K562 (cell line): Measurements from ENCODE around the gene SRSF1. TPM values are rescaled to one million over a fixed set of nuclear protein-coding genes. Genes with fewer than 3 reads are reported as not detected.

Experiments used
- ATAC-seq: fragments of 200-7000 bp; cut with Tn5 transposase; 3 replicates; pipeline ENCODE4 v1.9.1; 2020; ENCODE audit warnings: moderate library complexity
- BruUV-seq: library from RNA; stranded (reverse); fragments of 400-500 nt; replicated peaks from 2 replicates; lab custom pipeline; 2021; lab: Mats Ljungman, UMichigan
- CTCF ChIA-PET: fragments of 300-600 bp; formaldehyde crosslinking; extraction: SDS; loops from one replicate; lab custom pipeline; 2021; ENCODE audit warnings: low intra/inter-chr PET ratio; lab: Yijun Ruan, JAX
- POLR2A ChIA-PET: fragments of 300-600, 350-650 bp; sonication (Branson Sonifier 250); formaldehyde crosslinking; extraction: SDS; loops from one replicate; lab custom pipeline; 2021; ENCODE audit warnings: antibody characterized with exemption, inconsistent platforms; lab: Yijun Ruan, JAX
- DNase-seq, 4 experiments: peaks; one replicate each; pipeline versions ENCODE4 v3.0.0 to v3.0.0-alpha.2; 2011 to 2018; ENCODE audit warnings: low spot score in 3 of 4, mixed read lengths in 3 of 4; ENCODE audit errors: extremely low read depth in 1 of 4
- FAIRE-seq: peaks from 2 replicates; lab custom pipeline; 2011; peaks lifted over from hg19 to GRCh38; lab: Jason Lieb, UNC
- H2AFZ ChIP-seq: 2 replicates; pipeline ENCODE4 v1.6.0; 2011; ENCODE audit warnings: low read depth, low read length, control low read depth, inconsistent platforms
- H3K27ac ChIP-seq: fragments of 200-600 bp; 3 replicates; pipeline ENCODE4 v1.8.0; 2011; ENCODE audit warnings: low read depth, mild to moderate bottlenecking, control low read depth, inconsistent platforms, low read length, moderate library complexity, mixed read lengths; ENCODE audit errors: extremely low read depth
- H3K27me3 ChIP-seq, 2 experiments: fragments of 300-600 bp in 1 of 2; 2 replicates in 1 of 2; 3 replicates in 1 of 2; pipeline versions ENCODE4 v1.6.0 to v1.8.0; 2011; ENCODE audit warnings: inconsistent platforms in 2 of 2, low read length in 2 of 2, mild to moderate bottlenecking in 1 of 2, mixed read lengths in 1 of 2, moderate library complexity in 1 of 2; ENCODE audit not compliant: control insufficient read depth in 2 of 2, insufficient read depth in 2 of 2
- H3K36me3 ChIP-seq: fragments of 300-600 bp; 3 replicates; pipeline ENCODE4 v1.8.0; 2011; ENCODE audit warnings: mild to moderate bottlenecking, low read length, inconsistent platforms; ENCODE audit not compliant: control insufficient read depth, insufficient read depth
- H3K4me1 ChIP-seq, 2 experiments: fragments of 200-600 bp in 1 of 2; replicated peaks in 1 of 2; 2 replicates in 1 of 2; 3 replicates in 1 of 2; pipeline versions ENCODE4 v1.5.1 to v1.8.0; 2011; ENCODE audit warnings: inconsistent platforms in 2 of 2, low read length in 2 of 2, mild to moderate bottlenecking in 1 of 2, mixed read lengths in 1 of 2, moderate library complexity in 1 of 2; ENCODE audit not compliant: control insufficient read depth in 2 of 2, insufficient read depth in 2 of 2
- H3K4me2 ChIP-seq: 2 replicates; pipeline ENCODE4 v1.6.1; 2011; ENCODE audit warnings: low read length, control low read depth, inconsistent platforms, mixed read lengths; ENCODE audit not compliant: insufficient read depth
- H3K4me3 ChIP-seq: fragments of 200-600 bp; sonication (generic), shearing (Covaris generic); 2 replicates; pipeline ENCODE4 v1.5.1; 2016; ENCODE audit warnings: control low read depth, inconsistent platforms
- H3K79me2 ChIP-seq: fragments of 200-600 bp; 3 replicates; pipeline ENCODE4 v1.8.0; 2011; ENCODE audit warnings: low read length, inconsistent platforms; ENCODE audit not compliant: control insufficient read depth, insufficient read depth
- H3K9ac ChIP-seq, 2 experiments: 2 replicates each; pipeline versions ENCODE4 v1.6.0 to v1.6.1; 2011; ENCODE audit warnings: low read depth in 2 of 2, low read length in 2 of 2, control low read depth in 1 of 2, inconsistent platforms in 1 of 2, mild to moderate bottlenecking in 1 of 2, mixed read lengths in 1 of 2; ENCODE audit not compliant: insufficient read depth in 1 of 2
- H3K9me1 ChIP-seq: one replicate; pipeline ENCODE4 v1.6.0; 2011; ENCODE audit warnings: inconsistent platforms, mild to moderate bottlenecking, low read length, moderate library complexity; ENCODE audit not compliant: control insufficient read depth, insufficient read depth
- H3K9me3 ChIP-seq: replicated peaks from 2 replicates; pipeline ENCODE4 v1.5.1; 2011; ENCODE audit warnings: low read depth, low read length, inconsistent platforms; ENCODE audit not compliant: control insufficient read depth, insufficient read depth
- H4K20me1 ChIP-seq: replicated peaks from 2 replicates; pipeline ENCODE4 v1.6.1; 2011; ENCODE audit warnings: low read length, inconsistent platforms, mixed read lengths; ENCODE audit not compliant: control insufficient read depth, insufficient read depth
- ARID1B ChIP-seq: fragments of 450-650 bp; IDR thresholded peaks from 2 replicates; pipeline ENCODE4 v1.6.1; 2016; ENCODE audit warnings: antibody characterized with exemption, mild to moderate bottlenecking, inconsistent platforms
- CBFA2T2 ChIP-seq: fragments of 450-650 bp; conservative IDR thresholded peaks from 2 replicates; pipeline ENCODE4 v1.6.1; 2017; ENCODE audit warnings: mild to moderate bottlenecking
- CBX2 ChIP-seq: fragments of 200-600 bp; sonication (generic); IDR thresholded peaks from one replicate; pipeline ENCODE4 v1.6.1; 2012; ENCODE audit warnings: mild to moderate bottlenecking, low read length, inconsistent platforms; ENCODE audit not compliant: insufficient read depth, poor library complexity, severe bottlenecking
- DPF2 ChIP-seq: fragments of 450-650 bp; IDR thresholded peaks from 2 replicates; pipeline ENCODE4 v1.6.1; 2016
- HEY1 ChIP-seq: fragments of 250-450 bp; sonication (Bioruptor Pico); IDR thresholded peaks from 2 replicates; pipeline ENCODE4 v1.5.0; 2020; ENCODE audit warnings: mild to moderate bottlenecking, moderate library complexity, borderline replicate concordance
- LEF1 ChIP-seq: fragments of 450-650 bp; IDR thresholded peaks from 2 replicates; pipeline ENCODE4 v1.6.1; 2016; ENCODE audit warnings: mild to moderate bottlenecking
- MEF2D ChIP-seq: conservative IDR thresholded peaks from 2 replicates; pipeline ENCODE4 v1.6.1; 2016; ENCODE audit warnings: low read depth, missing genetic modification characterization, missing compliant biosample characterization
- NR2C2 ChIP-seq, 2 experiments: fragments of 200-800 bp in 1 of 2; sonication (Bioruptor generic) in 1 of 2; sonication (generic) in 1 of 2; formaldehyde crosslinking in 1 of 2; IDR thresholded peaks; 2 replicates each; pipeline versions ENCODE4 v1.6.1 to v1.8.0; 2016 to 2022; ENCODE audit warnings: mild to moderate bottlenecking in 1 of 2, missing compliant biosample characterization in 1 of 2, missing genetic modification characterization in 1 of 2, missing genetic modification reagents in 1 of 2
- OTX1 ChIP-seq: fragments of 450-650 bp; formaldehyde crosslinking; IDR thresholded peaks from 2 replicates; pipeline ENCODE4 v1.4.0; 2022; ENCODE audit warnings: mild to moderate bottlenecking
- POLR2AphosphoS5 ChIP-seq: IDR thresholded peaks from 2 replicates; pipeline ENCODE4 v1.6.1; 2011; ENCODE audit warnings: mild to moderate bottlenecking, low read depth, low read length, moderate library complexity; ENCODE audit not compliant: control insufficient read depth, insufficient read depth
- PPARD ChIP-seq: fragments of 250-450 bp; sonication (Bioruptor Pico); IDR thresholded peaks from 2 replicates; pipeline ENCODE4 v1.8.0; 2022; ENCODE audit warnings: inconsistent platforms, mild to moderate bottlenecking, moderate library complexity
- RAD21 ChIP-seq, 2 experiments: fragments of 250-450 bp in 1 of 2; fragments of 450-650 bp in 1 of 2; sonication (Bioruptor Pico) in 1 of 2; formaldehyde crosslinking in 1 of 2; IDR thresholded peaks in 1 of 2; conservative IDR thresholded peaks in 1 of 2; 2 replicates each; pipeline versions ENCODE4 v1.4.0 to v1.8.0; 2020 to 2022; ENCODE audit warnings: mild to moderate bottlenecking in 2 of 2, moderate library complexity in 1 of 2
- SMARCA4 ChIP-seq: fragments of 450-650 bp; IDR thresholded peaks from 2 replicates; pipeline ENCODE4 v1.6.1; 2016
- TAL1 ChIP-seq: fragments of 450-650 bp; IDR thresholded peaks from 2 replicates; pipeline ENCODE4 v1.6.1; 2016; ENCODE audit warnings: mild to moderate bottlenecking
- TCF3 ChIP-seq: sonication (generic); formaldehyde crosslinking; IDR thresholded peaks from 2 replicates; pipeline ENCODE4 v1.4.0; 2020; ENCODE audit warnings: mild to moderate bottlenecking, missing genetic modification reagents
- ZNF23 ChIP-seq: fragments of 250-450 bp; sonication (Bioruptor Pico); IDR thresholded peaks from 2 replicates; pipeline ENCODE4 v1.4.0; 2020; ENCODE audit warnings: mild to moderate bottlenecking
- in situ Hi-C: fragments of 300-500 bp; cut with MboI; formaldehyde crosslinking; loops from 4 replicates; pipeline ENCODE4 v1.15.0; 2018; ENCODE audit warnings: inconsistent platforms, mixed read lengths
- intact Hi-C: fragments of 100-400 bp; cut with micrococcal nuclease; formaldehyde crosslinking; loops from 2 replicates; pipeline ENCODE4 v1.14.2; 2022
- polyA plus RNA-seq, 8 experiments: library from polyadenylated mRNA; depleted of rRNA in 4 of 8; stranded (reverse) in 5 of 8; unstranded in 3 of 8; fragments of >200 nt; fragmentation: Nextera tagmentation in 2 of 8; fragmentation: Illumina TruSeq in 1 of 8; extraction: Ambion mirVana in 2 of 8; extraction: Trizol in 1 of 8; gene quantifications; 2 replicates each; pipeline versions ENCODE4 v1.2.1 to v1.2.3, GENCODE V29; 2011 to 2014; ENCODE audit warnings: inconsistent platforms in 1 of 8, missing spikeins in 1 of 8
- total RNA-seq, 7 experiments: library from RNA; depleted of rRNA in 6 of 7; stranded (reverse); fragments of >200 nt in 6 of 7; fragmentation: Illumina TruSeq in 2 of 7; extraction: Trizol in 2 of 7; gene quantifications; 2 replicates each; pipeline versions ENCODE4 v1.2.1 to v1.2.3, GENCODE V29; 2011 to 2021; ENCODE audit warnings: low replicate concordance in 1 of 7
- TF ChIP-seq, protein P1 (sequence below): fragments of 250-450 bp; sonication (Bioruptor Pico); IDR thresholded peaks from 2 replicates; pipeline ENCODE4 v1.8.0; 2021; ENCODE audit warnings: moderate library complexity, mild to moderate bottlenecking, inconsistent platforms
- TF ChIP-seq, protein P2 (sequence below), 2 experiments: fragments of 250-450 bp in 1 of 2; fragments of 450-650 bp in 1 of 2; sonication (Bioruptor Pico) in 1 of 2; IDR thresholded peaks; 2 replicates each; pipeline versions ENCODE4 v1.6.1 to v1.8.0; 2016 to 2021; ENCODE audit warnings: mild to moderate bottlenecking in 2 of 2, moderate library complexity in 2 of 2, missing compliant biosample characterization in 1 of 2, missing genetic modification characterization in 1 of 2
- TF ChIP-seq, protein P3 (sequence below): fragments of 450-650 bp; IDR thresholded peaks from 2 replicates; pipeline ENCODE4 v1.6.1; 2017; ENCODE audit warnings: mild to moderate bottlenecking, moderate library complexity
- TF ChIP-seq, protein P4 (sequence below): fragments of 250-450 bp; sonication (Bioruptor Pico); IDR thresholded peaks from 2 replicates; pipeline ENCODE4 v1.4.0; 2020; ENCODE audit warnings: mild to moderate bottlenecking, moderate library complexity

The SRSF1 gene
- total and polyA plus RNA-seq, 9 of the 15 experiments (the other 6 are each of a cell fraction or from before 2014, with no cell fraction given): 77.8 to 559 (median 442) TPM

DNA sequence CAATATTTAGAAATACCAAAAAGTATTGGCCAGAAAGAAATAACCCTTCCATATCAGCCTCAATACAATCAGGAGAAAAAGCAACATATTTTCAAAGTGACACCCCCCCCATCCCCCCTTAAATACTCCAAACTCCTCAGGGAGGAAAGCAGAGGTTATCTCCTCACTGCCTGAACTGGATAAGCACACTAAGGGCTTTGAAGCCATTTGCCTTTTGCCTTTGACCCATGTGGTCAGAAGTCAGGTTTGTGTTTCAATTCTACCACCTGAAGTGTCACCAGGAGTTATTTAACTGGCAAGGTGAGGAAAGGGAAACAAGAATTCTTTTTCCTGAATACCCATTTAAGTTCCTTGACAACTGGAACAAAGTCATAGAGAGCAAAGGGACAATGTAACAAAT lies 15.5 kb downstream of the SRSF1 start:
- no peak overlapping the region for H3K9ac ChIP-seq
- ChIA-PET CTCF (no interaction called here), POLR2A (interaction anchor here (0.6 to 3.9 kb wide), 8 partner anchors 7 to 162 kb away, joined by 3 to 30 read pairs (median 4); partner anchors contain the start of gene SRSF1)
- no peaks in the 10 kb centered on the region for H3K9me1 ChIP-seq
- no peaks in the 10 kb centered on the region for H3K36me3 ChIP-seq
- peaks cover 12% of the 10 kb centered on the region for H3K79me2 ChIP-seq
- peaks cover 14 to 43% of the 10 kb centered on the region in 2 experiments for H3K4me1 ChIP-seq
- H3K27ac ChIP-seq: no peak overlapping the region
- peak in 3 of 4 experiments; percentile 31 to 59 (median 50) for DNase-seq
- no peak overlapping the region for H3K4me2 ChIP-seq
- H3K4me3 ChIP-seq: no peak overlapping the region
- H2AFZ ChIP-seq: no peak overlapping the region
- FAIRE-seq: peak; percentile 49
- no peaks in the 10 kb centered on the region for H3K9me3 ChIP-seq
- H3K27me3 ChIP-seq: no peaks in the 10 kb centered on the region
- intact Hi-C loops (no loop called here), in situ Hi-C loops (no loop called here)
- no peaks in the 10 kb centered on the region; the same call in 1 of the 2 replicates for H4K20me1 ChIP-seq
- no TSS peak for BruUV-seq
- no peak for ATAC-seq
- TF ChIP-seq, protein P1, sequence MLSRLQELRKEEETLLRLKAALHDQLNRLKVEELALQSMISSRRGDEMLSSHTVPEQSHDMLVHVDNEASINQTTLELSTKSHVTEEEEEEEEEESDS: no peak
- TF ChIP-seq, protein P2, sequence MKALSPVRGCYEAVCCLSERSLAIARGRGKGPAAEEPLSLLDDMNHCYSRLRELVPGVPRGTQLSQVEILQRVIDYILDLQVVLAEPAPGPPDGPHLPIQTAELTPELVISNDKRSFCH (CRISPR knock-in tag; IDR thresholded peaks at IDR 0.05): no peak
- TF ChIP-seq, protein P2 (tag; IDR thresholded peaks at IDR 0.05): no peak
- TF ChIP-seq TAL1 (peak; percentile 18; the same call in 1 of the 2 replicates), NR2C2 (CRISPR knock-in tag; IDR thresholded peaks at IDR 0.05) (no peak), NR2C2 (tag; IDR thresholded peaks at IDR 0.05) (peak; percentile 34), HEY1 (CRISPR knock-in tag) (no peak), OTX1 (CRISPR knock-in tag) (no peak), CBX2 (no peak), MEF2D (no peak), CBFA2T2 (peak; percentile 23; the same call in 1 of the 2 replicates), ARID1B (peak; percentile 43; the same call in 1 of the 2 replicates), RAD21 (CRISPR knock-in tag; conservative IDR thresholded peaks at IDR 0.05 in 1 of 2, IDR thresholded peaks at IDR 0.05 in 1 of 2) (no peak), POLR2AphosphoS5 (0 out of 2 replicates have a peak, but pooled peaks have one; percentile 39), TCF3 (CRISPR knock-in tag) (peak; percentile 36), ZNF23 (CRISPR knock-in tag) (no peak), LEF1 (peak; percentile 48; the same call in 1 of the 2 replicates), PPARD (CRISPR knock-in tag) (no peak), DPF2 (peak; percentile 54), SMARCA4 (0 out of 2 replicates have a peak, but pooled peaks have one; percentile 19)
- TF ChIP-seq, protein P3, sequence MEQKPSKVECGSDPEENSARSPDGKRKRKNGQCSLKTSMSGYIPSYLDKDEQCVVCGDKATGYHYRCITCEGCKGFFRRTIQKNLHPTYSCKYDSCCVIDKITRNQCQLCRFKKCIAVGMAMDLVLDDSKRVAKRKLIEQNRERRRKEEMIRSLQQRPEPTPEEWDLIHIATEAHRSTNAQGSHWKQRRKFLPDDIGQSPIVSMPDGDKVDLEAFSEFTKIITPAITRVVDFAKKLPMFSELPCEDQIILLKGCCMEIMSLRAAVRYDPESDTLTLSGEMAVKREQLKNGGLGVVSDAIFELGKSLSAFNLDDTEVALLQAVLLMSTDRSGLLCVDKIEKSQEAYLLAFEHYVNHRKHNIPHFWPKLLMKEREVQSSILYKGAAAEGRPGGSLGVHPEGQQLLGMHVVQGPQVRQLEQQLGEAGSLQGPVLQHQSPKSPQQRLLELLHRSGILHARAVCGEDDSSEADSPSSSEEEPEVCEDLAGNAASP: no peak
- TF ChIP-seq, protein P4, sequence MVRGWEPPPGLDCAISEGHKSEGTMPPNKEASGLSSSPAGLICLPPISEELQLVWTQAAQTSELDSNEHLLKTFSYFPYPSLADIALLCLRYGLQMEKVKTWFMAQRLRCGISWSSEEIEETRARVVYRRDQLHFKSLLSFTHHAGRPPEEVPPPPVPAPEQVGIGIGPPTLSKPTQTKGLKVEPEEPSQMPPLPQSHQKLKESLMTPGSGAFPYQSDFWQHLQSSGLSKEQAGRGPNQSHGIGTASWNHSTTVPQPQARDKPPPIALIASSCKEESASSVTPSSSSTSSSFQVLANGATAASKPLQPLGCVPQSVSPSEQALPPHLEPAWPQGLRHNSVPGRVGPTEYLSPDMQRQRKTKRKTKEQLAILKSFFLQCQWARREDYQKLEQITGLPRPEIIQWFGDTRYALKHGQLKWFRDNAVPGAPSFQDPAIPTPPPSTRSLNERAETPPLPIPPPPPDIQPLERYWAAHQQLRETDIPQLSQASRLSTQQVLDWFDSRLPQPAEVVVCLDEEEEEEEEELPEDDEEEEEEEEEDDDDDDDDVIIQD (CRISPR knock-in tag): no peak
